WTC11 (cell line): ENCODE data around the gene DIAPH1. TPM values are rescaled to one million over a fixed set of nuclear protein-coding genes. Genes with fewer than 3 reads are reported as not detected.

Experiments used
- ATAC-seq: fragments of 200-7000 bp; cut with Tn5 transposase; 2 replicates; pipeline ENCODE4 v1.10.0; 2021; ENCODE audit warnings: mild to moderate bottlenecking, moderate library complexity
- CTCF ChIA-PET: fragments of 300-600 bp; sonication (Branson Sonifier 250); formaldehyde crosslinking; loops from one replicate; lab custom pipeline; 2021; ENCODE audit warnings: antibody characterized with exemption; lab: Charles Lee
- POLR2A ChIA-PET: fragments of 350-600 bp; sonication (Branson Sonifier 250); formaldehyde crosslinking; loops from one replicate; lab custom pipeline; 2021; ENCODE audit warnings: antibody characterized with exemption; lab: Charles Lee
- DNase-seq: peaks from one replicate; pipeline ENCODE4 v3.0.0; 2021; ENCODE audit warnings: low spot score
- H3K27ac Mint-ChIP-seq: 2 replicates; pipeline ENCODE4 v1.8.0; 2021; ENCODE audit warnings: mixed read lengths
- H3K27me3 Mint-ChIP-seq: 2 replicates; pipeline ENCODE4 v1.8.0; 2021; ENCODE audit warnings: low read depth, mild to moderate bottlenecking, moderate library complexity, mixed read lengths
- H3K36me3 Mint-ChIP-seq: 2 replicates; pipeline ENCODE4 v1.8.0; 2021; ENCODE audit warnings: mixed read lengths
- H3K4me1 Mint-ChIP-seq: 2 replicates; pipeline ENCODE4 v1.8.0; 2022; ENCODE audit warnings: mixed read lengths
- H3K4me3 Mint-ChIP-seq: 2 replicates; pipeline ENCODE4 v1.8.0; 2021; ENCODE audit warnings: mild to moderate bottlenecking, moderate library complexity, mixed read lengths
- H3K9me3 Mint-ChIP-seq: 2 replicates; pipeline ENCODE4 v1.8.0; 2021; ENCODE audit warnings: mixed read lengths
- ATF1 ChIP-seq: sonication (generic); formaldehyde crosslinking; IDR thresholded peaks from 2 replicates; pipeline ENCODE4 v1.8.1; 2023; ENCODE audit warnings: mild to moderate bottlenecking, moderate library complexity, missing genetic modification reagents
- E2F1 ChIP-seq: sonication (generic); formaldehyde crosslinking; IDR thresholded peaks from 2 replicates; pipeline ENCODE4 v1.8.0; 2022; ENCODE audit warnings: mild to moderate bottlenecking, missing genetic modification reagents
- E2F5 ChIP-seq: sonication (generic); formaldehyde crosslinking; IDR thresholded peaks from 2 replicates; pipeline ENCODE4 v1.8.1; 2022; ENCODE audit warnings: mild to moderate bottlenecking, moderate library complexity, missing genetic modification reagents
- FOXK1 ChIP-seq: sonication (generic); formaldehyde crosslinking; IDR thresholded peaks from 2 replicates; pipeline ENCODE4 v1.8.0; 2022; ENCODE audit warnings: mild to moderate bottlenecking, moderate library complexity, missing genetic modification reagents
- FOXP1 ChIP-seq: sonication (generic); formaldehyde crosslinking; IDR thresholded peaks from 2 replicates; pipeline ENCODE4 v1.8.0; 2022; ENCODE audit warnings: missing genetic modification reagents, mild to moderate bottlenecking, moderate library complexity, borderline replicate concordance
- GABPB1 ChIP-seq: sonication (generic); formaldehyde crosslinking; IDR thresholded peaks from 2 replicates; pipeline ENCODE4 v1.8.1; 2023; ENCODE audit warnings: mild to moderate bottlenecking, missing genetic modification reagents
- NFATC4 ChIP-seq: fragments of 250-450 bp; sonication (Bioruptor Pico); IDR thresholded peaks from 2 replicates; pipeline ENCODE4 v1.9.0; 2021; ENCODE audit warnings: mild to moderate bottlenecking
- NFE2L1 ChIP-seq: sonication (generic); formaldehyde crosslinking; IDR thresholded peaks from 2 replicates; pipeline ENCODE4 v1.8.1; 2023; ENCODE audit warnings: missing genetic modification reagents
- SMAD3 ChIP-seq: sonication (generic); formaldehyde crosslinking; IDR thresholded peaks from 2 replicates; pipeline ENCODE4 v1.8.0; 2022; ENCODE audit warnings: missing genetic modification reagents, mild to moderate bottlenecking, borderline replicate concordance
- STAT6 ChIP-seq: sonication (generic); formaldehyde crosslinking; conservative IDR thresholded peaks from 2 replicates; pipeline ENCODE4 v1.8.1; 2023; ENCODE audit warnings: mild to moderate bottlenecking, low read depth, missing genetic modification reagents, moderate library complexity
- USF2 ChIP-seq: sonication (generic); formaldehyde crosslinking; IDR thresholded peaks from 2 replicates; pipeline ENCODE4 v1.8.1; 2023; ENCODE audit warnings: mild to moderate bottlenecking, missing genetic modification reagents, moderate library complexity
- ZNF425 ChIP-seq: fragments of 250-450 bp; sonication (Bioruptor Pico); conservative IDR thresholded peaks from 2 replicates; pipeline ENCODE4 v1.9.0; 2021; ENCODE audit warnings: mild to moderate bottlenecking
- ZNF532 ChIP-seq: fragments of 250-450 bp; sonication (Bioruptor Pico); IDR thresholded peaks from 2 replicates; pipeline ENCODE4 v1.9.0; 2021; ENCODE audit warnings: mild to moderate bottlenecking, borderline replicate concordance
- total RNA-seq: library from RNA; stranded (reverse); gene quantifications from 3 replicates; pipeline ENCODE4 v1.2.3, GENCODE V29; 2021

DIAPH1 gene
- total RNA-seq, 1 experiment from 2014 or later: 109 TPM

- TF ChIP-seq E2F1 (CRISPR knock-in tag): no peak
- no peak for TF ChIP-seq ZNF532
These were observed 31.2 kb upstream of the DIAPH1 start (continued) for GRCh38 chr5:141649972-141650371.

GRCh38 chr5:141649056-141649688 is 30.4 kb upstream of the DIAPH1 start:
- Mint-ChIP-seq H3K4me3 (no peak overlapping the region), H3K27ac (no peak overlapping the region), H3K4me1 (peaks cover 20% of the 10 kb centered on the region), H3K27me3 (no peaks in the 10 kb centered on the region), H3K36me3 (peaks cover 28% of the 10 kb centered on the region), H3K9me3 (no peaks in the 10 kb centered on the region)
- peak; percentile 15; the same call in 1 of the 2 replicates for TF ChIP-seq FOXP1 (CRISPR knock-in tag)
- TF ChIP-seq ATF1: no peak
- no peak for TF ChIP-seq NFE2L1 (CRISPR knock-in tag)
- TF ChIP-seq NFATC4: no peak
- no peak for TF ChIP-seq ZNF425 (CRISPR knock-in tag)
- TF ChIP-seq USF2: no peak
- TF ChIP-seq SMAD3 (CRISPR knock-in tag): no peak
- TF ChIP-seq E2F5 (CRISPR knock-in tag): no peak
- ChIA-PET POLR2A (interaction anchor here (0.6 to 1.0 kb wide), 3 partner anchors 11 to 23 kb away, joined by 3 to 5 read pairs (median 4); partner anchors contain the start of genes HDAC3 and RELL2), CTCF (interaction anchor here (1.1 to 3.1 kb wide), 5 partner anchors 12 to 57 kb away, joined by 3 to 27 read pairs (median 10); partner anchors contain the start of genes DIAPH1, HDAC3 and RELL2)
- ATAC-seq (no peak), DNase-seq (no peak)

GRCh38 chr5:141647851-141648250 is 29.1 kb upstream of the DIAPH1 start:
- H3K27ac Mint-ChIP-seq: no peak overlapping the region
- H3K36me3 Mint-ChIP-seq: peaks cover 24% of the 10 kb centered on the region
- H3K27me3 Mint-ChIP-seq: no peaks in the 10 kb centered on the region
- no peak overlapping the region for H3K4me3 Mint-ChIP-seq
- DNase-seq: no peak
- POLR2A ChIA-PET: no interaction called here
- CTCF ChIA-PET: interaction anchor here (2.7 kb wide), 1 partner anchor 29 kb away, joined by 11 read pairs; the partner anchor contains the start of gene DIAPH1
- H3K4me1 Mint-ChIP-seq: peaks cover 20% of the 10 kb centered on the region
- TF ChIP-seq GABPB1: no peak
- no peak for TF ChIP-seq STAT6
- TF ChIP-seq FOXK1: no peak
- ATAC-seq: no peak
- no peaks in the 10 kb centered on the region for H3K9me3 Mint-ChIP-seq
